NCI-H748 (cell line): Measurements from ENCODE around the gene PRKAG2.

ENCODE experiments used
- DNase-seq: peaks from one replicate; lab custom pipeline; 2025; ENCODE audit not compliant: unreplicated experiment; lab: John Stamatoyannopoulos, UW

Gene PRKAG2

GRCh38 chr7:151662251-151662826 is 214.6 kb downstream of the PRKAG2 start:
- no peak for DNase-seq

DNA sequence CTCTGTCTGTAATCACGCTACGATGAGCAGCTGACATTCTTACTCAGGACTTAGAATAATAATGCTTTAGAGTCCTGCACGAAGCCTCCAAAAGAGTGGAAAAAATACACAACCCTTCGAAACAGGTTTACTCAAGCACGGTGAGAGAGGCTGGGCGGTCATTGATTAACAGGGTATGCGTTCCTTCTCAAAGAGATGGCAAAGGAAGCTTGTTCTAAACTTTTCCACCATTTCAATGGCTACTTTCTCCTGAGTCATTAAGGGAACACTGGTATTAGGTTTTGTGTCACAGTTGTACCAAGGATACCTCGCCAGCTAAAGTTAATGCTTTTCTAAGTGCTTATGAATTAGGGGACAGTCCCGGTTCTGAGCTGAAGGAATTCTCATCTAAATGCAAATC is 215.3 kb downstream of the PRKAG2 start:
- DNase-seq: no peak

GRCh38 chr7:151660141-151660540 is 216.8 kb downstream of the PRKAG2 start:
- DNase-seq: no peak

- no peak for DNase-seq
Measured at GRCh38 chr7:151659219-151659618, 217.7 kb downstream of the PRKAG2 start.

DNA sequence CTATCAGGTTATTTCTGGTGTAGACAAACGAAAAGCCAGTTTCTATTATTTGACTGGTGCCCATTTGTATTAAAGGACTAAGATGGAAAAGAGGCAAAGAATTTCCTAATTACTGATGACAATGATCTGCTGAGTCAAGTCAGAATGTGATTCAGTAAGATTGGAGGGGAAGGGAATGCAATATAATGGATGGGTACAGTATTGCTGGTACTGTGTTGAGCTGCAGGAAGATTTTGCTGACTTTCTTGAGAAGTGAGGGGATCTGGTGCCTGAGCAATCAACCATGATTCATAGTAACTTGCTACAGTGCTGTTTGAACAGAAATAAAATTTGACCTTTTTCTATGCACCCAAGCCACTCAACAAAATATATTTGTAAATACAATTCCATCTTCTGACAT is 218.1 kb downstream of the PRKAG2 start:
- DNase-seq: no peak

DNA sequence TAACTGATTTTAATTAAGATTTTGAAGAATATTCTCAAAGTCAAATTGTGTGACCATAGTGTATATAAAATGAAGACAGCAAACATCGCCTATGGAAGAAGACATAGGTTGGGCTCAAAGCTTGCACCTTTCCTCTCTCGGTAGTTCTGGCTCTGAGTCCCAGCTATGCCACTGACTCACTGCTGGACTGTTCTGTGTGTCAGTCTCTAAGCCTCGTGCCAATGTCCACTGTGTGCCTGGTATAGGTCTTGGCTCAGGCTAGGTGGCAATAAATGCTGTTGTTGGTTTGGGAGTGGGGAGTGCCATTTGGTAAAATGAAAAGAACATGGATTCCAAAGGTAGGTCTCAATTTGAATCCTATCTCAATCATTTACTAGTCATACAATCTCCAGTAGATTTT is 219.7 kb downstream of the PRKAG2 start:
- DNase-seq: no peak

DNA sequence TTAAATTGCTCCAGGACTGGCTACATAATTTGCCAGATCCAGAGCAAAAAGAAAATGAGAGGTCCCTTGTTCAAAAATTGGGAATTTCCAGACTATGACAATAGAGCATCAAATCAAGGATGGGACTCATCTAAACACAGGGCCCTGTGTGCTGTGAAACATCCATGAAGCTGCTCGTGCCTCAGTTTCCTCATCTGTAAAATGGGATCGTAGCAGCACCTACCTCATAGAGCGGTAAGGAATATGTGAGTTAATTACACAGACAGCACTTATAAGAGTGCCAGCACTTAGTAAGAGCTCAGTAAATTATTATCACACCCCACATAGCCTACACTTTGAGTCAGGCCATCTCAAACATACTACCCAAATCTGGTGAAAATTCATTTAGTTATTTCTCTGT is 221.4 kb downstream of the PRKAG2 start:
- no peak for DNase-seq

- no peak for DNase-seq
Measured at GRCh38 chr7:151652111-151652510, 224.8 kb downstream of the PRKAG2 start.

- no peak for DNase-seq
Measured at GRCh38 chr7:151650161-151650560, 226.8 kb downstream of the PRKAG2 start.

DNA sequence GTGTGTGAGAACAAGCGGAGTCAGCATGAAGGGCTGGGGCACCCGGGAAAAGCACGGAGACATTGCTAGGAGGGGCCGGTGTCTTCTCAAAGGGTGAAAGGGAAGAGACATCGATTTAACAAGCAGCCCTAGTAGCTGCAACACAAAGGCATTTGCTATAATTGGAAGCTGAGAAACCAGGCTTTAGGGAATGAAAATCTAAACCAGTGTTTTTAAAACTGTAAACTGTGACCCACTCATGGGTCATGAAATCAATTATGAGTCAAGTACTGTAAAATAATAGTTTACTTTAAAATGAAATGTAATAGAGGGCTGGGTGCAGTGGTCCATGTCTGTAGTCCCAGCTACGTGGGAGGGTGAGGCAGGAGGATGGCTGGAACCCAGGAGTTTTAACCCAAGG is 228.5 kb downstream of the PRKAG2 start:
- DNase-seq: no peak

GRCh38 chr7:151647874-151648273 is 229.0 kb downstream of the PRKAG2 start:
- DNase-seq: no peak

DNA sequence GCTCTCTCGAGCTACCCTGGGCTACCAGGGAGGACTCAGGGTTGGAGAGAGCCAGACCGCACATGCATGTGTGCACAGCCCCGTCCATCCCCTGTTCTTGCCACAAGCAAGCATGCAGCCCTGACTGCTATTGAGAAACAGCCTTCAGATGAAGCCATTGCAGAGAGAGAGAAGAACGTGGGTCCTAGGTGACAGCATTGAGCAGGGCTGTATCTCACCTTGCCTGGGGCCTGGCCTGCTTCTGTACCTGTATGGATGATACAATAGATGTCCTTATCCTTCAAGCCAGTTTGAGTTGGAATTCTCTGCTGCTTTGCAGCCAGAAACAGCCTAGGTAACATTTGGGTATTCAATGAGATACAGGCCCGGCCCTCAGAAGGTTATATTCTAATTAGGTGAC is 229.9 kb downstream of the PRKAG2 start:
- DNase-seq: no peak

DNA sequence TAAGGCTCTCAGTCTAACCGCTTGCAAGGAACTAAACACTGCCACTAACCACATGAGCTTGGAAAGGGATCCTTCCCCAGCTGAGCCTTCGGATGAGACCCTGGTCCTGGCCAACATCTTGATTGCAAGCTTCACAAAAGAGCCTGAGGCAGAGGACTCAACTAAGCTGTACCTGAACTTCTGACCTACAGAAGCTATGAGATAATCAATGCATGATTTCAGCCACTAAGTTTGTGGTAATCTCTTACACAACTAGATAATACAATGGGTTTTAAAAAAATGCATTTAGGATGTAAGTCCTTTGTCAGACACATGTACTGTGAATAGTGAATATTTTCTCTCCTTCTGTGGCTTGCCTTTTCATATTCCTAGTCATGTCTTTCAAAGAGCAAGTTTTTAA is 231.6 kb downstream of the PRKAG2 start:
- no peak for DNase-seq

- no peak for DNase-seq
Measured at GRCh38 chr7:151644554-151644953, 232.4 kb downstream of the PRKAG2 start.

- DNase-seq: no peak
Measured at GRCh38 chr7:151642746-151643145, 234.2 kb downstream of the PRKAG2 start.

- no peak for DNase-seq
Measured at GRCh38 chr7:151641587-151641986, 235.3 kb downstream of the PRKAG2 start.

DNA sequence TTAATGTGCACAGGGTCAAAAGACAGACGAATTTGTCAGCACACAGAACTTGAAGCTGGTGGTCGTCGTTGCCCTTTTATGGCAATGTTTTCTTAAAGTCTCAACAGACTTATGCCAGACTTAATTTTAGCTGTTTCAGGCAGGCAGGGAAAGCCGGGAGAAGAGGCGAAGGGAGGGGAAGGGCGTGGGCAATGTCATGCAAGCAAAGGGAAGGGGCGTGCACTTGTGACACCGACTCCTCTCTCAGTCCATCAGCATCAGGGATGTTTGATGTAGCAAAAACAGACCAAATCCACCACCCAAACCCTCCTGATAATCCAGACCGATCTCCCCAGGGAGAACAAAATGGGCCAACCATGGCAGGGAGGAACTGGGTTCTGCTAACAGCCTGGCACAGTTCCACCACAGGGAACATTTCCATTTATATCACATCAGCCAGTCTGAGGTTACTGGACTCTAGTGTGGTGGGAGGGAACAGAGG is 239.1 kb downstream of the PRKAG2 start:
- DNase-seq: no peak

GRCh38 chr7:151634643-151635042 is 242.3 kb downstream of the PRKAG2 start:
- DNase-seq: no peak

- DNase-seq: no peak
Measured at GRCh38 chr7:151633516-151633812, 243.5 kb downstream of the PRKAG2 start.

DNA sequence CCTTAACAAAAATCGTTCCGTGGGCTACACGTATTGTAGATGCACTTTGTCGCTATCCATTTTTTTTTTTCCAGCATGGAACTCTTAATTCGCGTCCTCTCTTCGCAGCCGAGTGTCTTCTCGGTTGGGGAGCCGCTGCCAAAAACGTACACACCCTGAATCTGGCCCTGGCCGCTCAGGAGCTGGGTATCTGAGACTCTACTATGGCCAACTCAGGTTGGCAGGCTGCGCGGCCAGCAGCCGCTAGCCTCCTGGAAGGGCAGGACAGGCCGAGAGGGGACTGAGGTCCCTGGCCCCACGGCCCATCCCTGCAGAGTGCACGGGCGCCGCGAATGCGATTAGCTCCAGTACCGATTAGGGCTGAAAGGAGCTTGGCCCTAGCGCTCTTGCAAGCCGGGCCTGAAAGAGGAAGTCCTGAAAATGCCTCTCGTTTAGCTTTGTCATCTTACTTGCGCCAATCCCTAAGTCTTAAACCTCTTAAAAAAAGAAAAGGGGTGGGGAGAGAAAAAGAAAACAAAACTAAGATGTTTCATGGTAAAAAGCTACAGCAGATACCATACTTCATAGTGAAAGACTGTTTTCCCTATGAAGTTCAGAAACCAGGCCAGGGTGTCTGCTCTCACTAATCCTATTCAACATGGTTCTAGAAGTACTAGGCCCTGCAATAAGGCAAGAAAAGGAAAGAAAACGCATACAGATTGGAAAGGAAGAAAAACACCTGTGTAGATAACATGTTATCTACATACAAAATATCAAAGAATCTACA is 244.0 kb downstream of the PRKAG2 start:
- peak; percentile 66 for DNase-seq

DNA sequence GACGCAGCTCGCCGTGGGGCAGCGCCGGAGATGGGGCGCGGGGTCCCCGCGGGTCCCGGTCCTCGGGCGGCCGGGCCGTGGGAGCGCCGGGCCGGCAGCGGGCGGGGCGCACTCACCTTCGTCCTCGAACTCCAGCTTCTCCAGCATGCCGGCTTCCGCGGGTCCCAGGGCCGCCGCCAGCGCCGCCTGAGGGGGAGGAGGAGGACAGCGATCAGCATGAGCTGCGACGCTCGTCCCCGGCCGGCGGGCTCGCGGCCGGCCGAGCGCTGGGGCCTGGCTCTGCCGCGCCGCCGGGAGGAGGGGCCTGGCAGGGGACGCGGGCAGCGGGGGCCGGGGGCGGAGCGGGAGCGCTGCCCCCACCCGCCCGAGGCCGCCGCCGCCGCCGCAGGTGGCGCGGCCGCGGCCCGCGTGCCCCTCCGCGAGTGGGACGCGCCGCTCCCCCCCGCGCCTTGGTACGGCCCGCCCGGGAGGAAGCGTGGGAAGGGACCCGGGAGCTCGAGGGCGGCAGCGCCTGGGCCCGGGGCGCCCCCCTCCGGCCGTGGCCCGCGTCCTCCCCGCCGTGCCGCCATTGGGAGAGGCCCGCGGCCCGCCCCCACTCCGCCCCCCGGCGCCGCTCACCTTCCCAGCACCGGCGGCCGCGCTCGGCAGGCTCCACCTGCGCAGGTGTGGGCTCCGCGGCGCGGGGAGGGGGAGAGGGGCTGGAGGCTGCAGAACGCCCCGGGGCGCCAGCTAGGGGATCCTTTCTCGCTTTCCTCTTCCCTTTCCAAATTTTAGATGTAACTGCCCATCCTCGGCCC is 244.8 kb downstream of the PRKAG2 start:
- peak; percentile 92 for DNase-seq

GRCh38 chr7:151631570-151631952 is 245.4 kb downstream of the PRKAG2 start:
- peak; percentile 75 for DNase-seq
